PFSK-1 (cell line): ENCODE results near the gene LVRN.

Experiments used
- SIN3A ChIP-seq: IDR thresholded peaks from 2 replicates; pipeline ENCODE4 v1.6.1; 2012; ENCODE audit warnings: mild to moderate bottlenecking, low read length, moderate library complexity, borderline replicate concordance; ENCODE audit not compliant: insufficient read depth
- TAF1 ChIP-seq: IDR thresholded peaks from 2 replicates; pipeline ENCODE4 v1.6.1; 2012; ENCODE audit warnings: low read length, control low read depth, borderline replicate concordance; ENCODE audit not compliant: insufficient read depth

GRCh38 chr5:116044073-116044472 lies 81.8 kb downstream of the LVRN start:
- TF ChIP-seq SIN3A (no peak), TAF1 (no peak)
